HepG2 (cell line): ENCODE measurements around the gene SHTN1. TPM values are rescaled to one million over a fixed set of nuclear protein-coding genes. Genes with fewer than 3 reads are reported as not detected.

Experiments used
- ATF1 ChIP-seq: IDR thresholded peaks from 2 replicates; pipeline ENCODE4 v1.6.1; 2016; ENCODE audit warnings: mild to moderate bottlenecking, control low read depth
- HOXA3 ChIP-seq: sonication (generic); formaldehyde crosslinking; IDR thresholded peaks from 2 replicates; pipeline ENCODE4 v1.5.0; 2020; ENCODE audit warnings: missing genetic modification reagents
- NR0B2 ChIP-seq: sonication (generic); formaldehyde crosslinking; IDR thresholded peaks from 2 replicates; pipeline ENCODE4 v1.4.0; 2020; ENCODE audit warnings: mild to moderate bottlenecking, missing genetic modification reagents
- PHF8 ChIP-seq: sonication (generic); formaldehyde crosslinking; IDR thresholded peaks from 2 replicates; pipeline ENCODE4 v1.5.0; 2020; ENCODE audit warnings: missing genetic modification reagents
- SMAD1 ChIP-seq: sonication (generic); formaldehyde crosslinking; IDR thresholded peaks from 2 replicates; pipeline ENCODE4 v1.4.0; 2020; ENCODE audit warnings: missing genetic modification reagents, low read depth, mild to moderate bottlenecking, borderline replicate concordance
- SPEN ChIP-seq: sonication (generic); formaldehyde crosslinking; IDR thresholded peaks from 2 replicates; pipeline ENCODE4 v1.5.1; 2020; ENCODE audit warnings: low read depth, mild to moderate bottlenecking, missing genetic modification reagents
- SRY ChIP-seq: sonication (generic); formaldehyde crosslinking; IDR thresholded peaks from 2 replicates; pipeline ENCODE4 v1.8.0; 2022; ENCODE audit warnings: mild to moderate bottlenecking, missing genetic modification reagents
- SUZ12 ChIP-seq: fragments of 150-350 bp; IDR thresholded peaks from 2 replicates; pipeline ENCODE4 v1.6.1; 2014; ENCODE audit warnings: low read depth, low read length
- TCF12 ChIP-seq, 2 experiments: fragments of 450-650 bp in 1 of 2; sonication (generic) in 1 of 2; formaldehyde crosslinking in 1 of 2; IDR thresholded peaks; 2 replicates each; pipeline versions ENCODE4 v1.6.1 to v1.8.0; 2017 to 2022; ENCODE audit warnings: antibody characterized with exemption in 1 of 2, mild to moderate bottlenecking in 1 of 2, missing genetic modification reagents in 1 of 2, moderate library complexity in 1 of 2
- TMF1 ChIP-seq: sonication (generic); formaldehyde crosslinking; IDR thresholded peaks from 2 replicates; pipeline ENCODE4 v1.8.1; 2022; ENCODE audit warnings: low read depth, missing genetic modification reagents
- TRIM24 ChIP-seq: sonication (generic); formaldehyde crosslinking; IDR thresholded peaks from 2 replicates; pipeline ENCODE4 v1.8.0; 2022; ENCODE audit warnings: mild to moderate bottlenecking, missing genetic modification reagents
- ZFP62 ChIP-seq: sonication (generic); formaldehyde crosslinking; IDR thresholded peaks from 2 replicates; pipeline ENCODE4 v1.4.0; 2020; ENCODE audit warnings: missing genetic modification reagents
- ZFX ChIP-seq: sonication (generic); formaldehyde crosslinking; IDR thresholded peaks from 2 replicates; pipeline ENCODE4 v1.4.0; 2020; ENCODE audit warnings: mild to moderate bottlenecking, low read depth, missing genetic modification reagents, moderate library complexity
- ZKSCAN8 ChIP-seq: IDR thresholded peaks from 2 replicates; pipeline ENCODE4 v1.6.1; 2016; ENCODE audit warnings: borderline replicate concordance, missing genetic modification reagents, missing compliant biosample characterization
- ZNF441 ChIP-seq: sonication (generic); formaldehyde crosslinking; IDR thresholded peaks from 2 replicates; pipeline ENCODE4 v1.7.0; 2021; ENCODE audit warnings: missing genetic modification reagents, borderline replicate concordance
- ZNF451 ChIP-seq: sonication (generic); formaldehyde crosslinking; IDR thresholded peaks from 2 replicates; pipeline ENCODE4 v1.5.0; 2020; ENCODE audit warnings: mild to moderate bottlenecking, missing genetic modification reagents
- ZNF547 ChIP-seq: sonication (generic); formaldehyde crosslinking; IDR thresholded peaks from 2 replicates; pipeline ENCODE4 v1.5.1; 2020; ENCODE audit warnings: mild to moderate bottlenecking, missing genetic modification reagents
- ZNF609 ChIP-seq: sonication (generic); formaldehyde crosslinking; IDR thresholded peaks from 2 replicates; pipeline ENCODE4 v1.4.0; 2020; ENCODE audit warnings: mild to moderate bottlenecking, missing genetic modification reagents, borderline replicate concordance
- ZNF879 ChIP-seq: sonication (generic); formaldehyde crosslinking; IDR thresholded peaks from 2 replicates; pipeline ENCODE4 v1.8.1; 2023; ENCODE audit warnings: missing genetic modification reagents
- ZSCAN12 ChIP-seq: sonication (generic); formaldehyde crosslinking; IDR thresholded peaks from 2 replicates; pipeline ENCODE4 v1.9.0; 2021; ENCODE audit warnings: mild to moderate bottlenecking, missing genetic modification reagents
- polyA plus RNA-seq, 8 experiments: library from polyadenylated mRNA; depleted of rRNA in 3 of 8; stranded (reverse) in 7 of 8; unstranded in 1 of 8; fragments of >200 nt; fragmentation: Illumina TruSeq in 4 of 8; extraction: Trizol in 4 of 8; gene quantifications; 2 replicates each; pipeline versions ENCODE4 v1.2.1 to v1.2.3, GENCODE V29; 2011 to 2016; ENCODE audit warnings: low read depth in 4 of 8, missing spikeins in 1 of 8, mixed read lengths in 1 of 8; ENCODE audit not compliant: insufficient read depth in 1 of 8
- total RNA-seq, 5 experiments: library from RNA; depleted of rRNA; stranded (reverse); fragments of >200 nt; fragmentation: Illumina TruSeq; extraction: Trizol; gene quantifications; 2 replicates each; pipeline ENCODE4 v1.2.3, GENCODE V29; 2016; ENCODE audit warnings: low read depth in 1 of 5
- TF ChIP-seq, protein P1 (sequence below): sonication (generic); formaldehyde crosslinking; IDR thresholded peaks from 2 replicates; pipeline ENCODE4 v1.4.0; 2020; ENCODE audit warnings: low read depth, missing genetic modification reagents

Gene SHTN1
- total and polyA plus RNA-seq, 2 of the 13 experiments (the other 11 are each of a cell fraction or from before 2014, with no cell fraction given): 11.3 to 15.6 TPM

- TF ChIP-seq ZNF879 (CRISPR knock-in tag) (no peak), ZNF609 (CRISPR knock-in tag) (no peak), ZNF451 (CRISPR knock-in tag) (peak; percentile 19; the same call in 1 of the 2 replicates), TRIM24 (CRISPR knock-in tag) (no peak), ZNF441 (CRISPR knock-in tag) (no peak), SUZ12 (no peak), SMAD1 (CRISPR knock-in tag) (no peak), TMF1 (CRISPR knock-in tag) (no peak), TCF12 (IDR thresholded peaks at IDR 0.05) (no peak), TCF12 (CRISPR knock-in tag; IDR thresholded peaks at IDR 0.05) (0 out of 2 replicates have a peak, but pooled peaks have one; percentile 27), PHF8 (no peak), SRY (CRISPR knock-in tag) (no peak; the same call in 1 of the 2 replicates), ZKSCAN8 (0 out of 2 replicates have a peak, but pooled peaks have one; percentile 14), ZFX (CRISPR knock-in tag) (peak; percentile 80; the same call in 1 of the 2 replicates), ZNF547 (CRISPR knock-in tag) (0 out of 2 replicates have a peak, but pooled peaks have one; percentile 14), HOXA3 (CRISPR knock-in tag) (peak; percentile 33; the same call in 1 of the 2 replicates), NR0B2 (CRISPR knock-in tag) (peak; percentile 78; the same call in 1 of the 2 replicates), ZSCAN12 (no peak), ZFP62 (CRISPR knock-in tag) (no peak), SPEN (CRISPR knock-in tag) (peak; percentile 51; the same call in 1 of the 2 replicates), ATF1 (CRISPR knock-in tag) (no peak)
- TF ChIP-seq, protein P1, sequence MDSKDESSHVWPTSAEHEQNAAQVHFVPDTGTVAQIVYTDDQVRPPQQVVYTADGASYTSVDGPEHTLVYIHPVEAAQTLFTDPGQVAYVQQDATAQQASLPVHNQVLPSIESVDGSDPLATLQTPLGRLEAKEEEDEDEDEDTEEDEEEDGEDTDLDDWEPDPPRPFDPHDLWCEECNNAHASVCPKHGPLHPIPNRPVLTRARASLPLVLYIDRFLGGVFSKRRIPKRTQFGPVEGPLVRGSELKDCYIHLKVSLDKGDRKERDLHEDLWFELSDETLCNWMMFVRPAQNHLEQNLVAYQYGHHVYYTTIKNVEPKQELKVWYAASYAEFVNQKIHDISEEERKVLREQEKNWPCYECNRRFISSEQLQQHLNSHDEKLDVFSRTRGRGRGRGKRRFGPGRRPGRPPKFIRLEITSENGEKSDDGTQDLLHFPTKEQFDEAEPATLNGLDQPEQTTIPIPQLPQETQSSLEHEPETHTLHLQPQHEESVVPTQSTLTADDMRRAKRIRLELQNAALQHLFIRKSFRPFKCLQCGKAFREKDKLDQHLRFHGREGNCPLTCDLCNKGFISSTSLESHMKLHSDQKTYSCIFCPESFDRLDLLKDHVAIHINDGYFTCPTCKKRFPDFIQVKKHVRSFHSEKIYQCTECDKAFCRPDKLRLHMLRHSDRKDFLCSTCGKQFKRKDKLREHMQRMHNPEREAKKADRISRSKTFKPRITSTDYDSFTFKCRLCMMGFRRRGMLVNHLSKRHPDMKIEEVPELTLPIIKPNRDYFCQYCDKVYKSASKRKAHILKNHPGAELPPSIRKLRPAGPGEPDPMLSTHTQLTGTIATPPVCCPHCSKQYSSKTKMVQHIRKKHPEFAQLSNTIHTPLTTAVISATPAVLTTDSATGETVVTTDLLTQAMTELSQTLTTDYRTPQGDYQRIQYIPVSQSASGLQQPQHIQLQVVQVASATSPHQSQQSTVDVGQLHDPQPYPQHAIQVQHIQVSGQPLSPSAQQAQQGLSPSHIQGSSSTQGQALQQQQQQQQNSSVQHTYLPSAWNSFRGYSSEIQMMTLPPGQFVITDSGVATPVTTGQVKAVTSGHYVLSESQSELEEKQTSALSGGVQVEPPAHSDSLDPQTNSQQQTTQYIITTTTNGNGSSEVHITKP: no peak
Observed at GRCh38 chr10:117004227-117005025, 561 bp downstream of the SHTN1 start (continued).
